Activated naive CD8-positive, alpha-beta T cell treated with anti-CD3 and anti-CD28 coated beads, Interleukin-2, amount 10 ng/mL, durations not matched to agents 7 days and 5 days (primary cell): ENCODE data around the gene SKAP1. TPM values are rescaled to one million over a fixed set of nuclear protein-coding genes. Genes with fewer than 3 reads are reported as not detected.
"Not testable (repeated sequence)": the region's sequence is repeated elsewhere in the genome, so short reads cannot be mapped to it uniquely, and the experiment has no call there.

Experiments used
- ATAC-seq: fragments of 150-1000 bp; cut with Tn5 transposase; one replicate; pipeline ENCODE4 v1.10.0; 2021; ENCODE audit warnings: low read depth, moderate library complexity
- POLR2A ChIA-PET: fragments of 350-600 bp; sonication (Branson Sonifier 250); formaldehyde crosslinking; loops from one replicate; lab custom pipeline; 2021; ENCODE audit warnings: antibody characterized with exemption; lab: Charles Lee
- DNase-seq: peaks from one replicate; pipeline ENCODE4 v3.0.0; 2021
- H3K27ac Mint-ChIP-seq: one replicate; pipeline ENCODE4 v1.8.0; 2022; ENCODE audit warnings: mild to moderate bottlenecking, mixed read lengths
- H3K27me3 Mint-ChIP-seq: one replicate; pipeline ENCODE4 v1.8.0; 2022; ENCODE audit warnings: mild to moderate bottlenecking, moderate library complexity, mixed read lengths
- H3K36me3 Mint-ChIP-seq: one replicate; pipeline ENCODE4 v1.8.0; 2021; ENCODE audit warnings: mild to moderate bottlenecking, mixed read lengths
- H3K4me1 Mint-ChIP-seq: one replicate; pipeline ENCODE4 v1.8.0; 2021; ENCODE audit warnings: mixed read lengths
- H3K4me3 Mint-ChIP-seq: one replicate; pipeline ENCODE4 v1.8.0; 2022; ENCODE audit warnings: mild to moderate bottlenecking, moderate library complexity, mixed read lengths
- H3K9me3 Mint-ChIP-seq: one replicate; pipeline ENCODE4 v1.8.0; 2021; ENCODE audit warnings: mixed read lengths
- total RNA-seq, 2 experiments: library from RNA; stranded (reverse); gene quantifications; one replicate each; pipeline ENCODE4 v1.2.3, GENCODE V29; 2021

Gene SKAP1
- total RNA-seq, 2 experiments from 2014 or later: 96.0 to 98.8 TPM

DNA sequence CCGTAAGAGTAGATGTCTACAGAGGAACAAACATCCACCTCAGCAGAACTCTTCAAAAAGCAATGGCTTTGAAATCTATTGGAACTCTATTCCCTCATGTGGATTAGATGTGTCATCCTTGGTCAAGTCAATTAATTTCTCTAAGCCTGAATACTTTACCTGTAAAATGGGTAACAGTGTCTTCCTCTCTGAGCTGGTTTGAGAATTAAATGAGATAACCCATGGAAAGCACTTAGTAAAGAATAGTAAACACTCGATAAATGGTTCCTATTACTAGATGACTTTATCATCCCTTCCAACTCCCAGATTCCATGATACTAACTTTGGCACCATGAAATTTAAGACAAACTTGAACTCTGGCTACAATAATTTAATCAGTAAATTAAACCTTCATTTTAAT is 89.1 kb downstream of the SKAP1 start:
- Mint-ChIP-seq H3K9me3 (no peaks in the 10 kb centered on the region), H3K4me3 (no peak overlapping the region), H3K27ac (no peak overlapping the region), H3K36me3 (peaks cover 23% of the 10 kb centered on the region), H3K27me3 (no peaks in the 10 kb centered on the region), H3K4me1 (peaks cover 12% of the 10 kb centered on the region)
- POLR2A ChIA-PET: no interaction called here
- ATAC-seq: no peak
- no peak for DNase-seq

DNA sequence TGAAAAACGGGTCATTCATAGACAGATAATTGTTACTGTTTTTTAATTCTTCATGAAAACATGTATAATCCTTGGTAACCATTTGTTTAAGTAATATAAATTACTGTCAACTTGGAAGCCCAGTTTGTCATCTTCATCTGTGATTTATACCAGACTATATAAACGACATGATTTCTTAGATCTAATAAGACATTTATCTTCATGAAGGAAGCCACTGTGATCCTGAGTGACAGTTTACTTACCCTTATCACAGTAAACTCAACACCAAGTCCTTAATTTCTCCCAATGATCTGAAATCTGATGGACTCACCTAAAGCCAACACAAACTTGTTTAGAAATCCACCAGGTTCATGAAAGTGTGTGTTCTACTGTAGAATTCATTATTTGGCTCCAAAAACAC is 91.3 kb downstream of the SKAP1 start:
- H3K27ac Mint-ChIP-seq: no peak overlapping the region
- ATAC-seq (no peak), DNase-seq (no peak)
- no peaks in the 10 kb centered on the region for H3K27me3 Mint-ChIP-seq
- H3K4me1 Mint-ChIP-seq: peaks cover 10% of the 10 kb centered on the region
- H3K9me3 Mint-ChIP-seq: no peaks in the 10 kb centered on the region
- H3K4me3 Mint-ChIP-seq: no peak overlapping the region
- peaks cover 8% of the 10 kb centered on the region for H3K36me3 Mint-ChIP-seq
- POLR2A ChIA-PET: no interaction called here

DNA sequence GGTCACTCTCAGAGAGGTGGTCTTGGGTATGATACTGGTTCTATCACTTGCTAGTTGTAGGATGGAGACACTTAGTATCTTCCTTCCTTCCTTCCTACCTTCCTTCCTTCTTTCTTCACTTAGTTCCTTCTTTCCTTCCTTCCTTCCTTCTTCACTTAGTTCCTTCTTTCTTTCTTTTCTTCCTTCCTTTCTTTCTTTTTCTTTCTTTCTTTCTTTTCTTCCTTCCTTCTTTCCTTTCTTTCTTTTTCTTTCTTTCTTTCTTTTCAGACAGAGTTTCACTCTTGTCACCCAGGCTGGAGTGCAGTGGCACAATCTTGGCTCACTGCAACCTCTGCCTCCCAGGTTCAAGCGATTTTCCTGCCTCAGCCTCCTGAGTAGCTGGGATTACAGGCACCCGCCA is 92.1 kb downstream of the SKAP1 start:
- H3K36me3 Mint-ChIP-seq, ATAC-seq, H3K4me3 Mint-ChIP-seq, H3K27ac Mint-ChIP-seq, POLR2A ChIA-PET, DNase-seq, H3K9me3 Mint-ChIP-seq, H3K27me3 Mint-ChIP-seq: not testable (repeated sequence)
- peaks cover 13% of the 10 kb centered on the region for H3K4me1 Mint-ChIP-seq

DNA sequence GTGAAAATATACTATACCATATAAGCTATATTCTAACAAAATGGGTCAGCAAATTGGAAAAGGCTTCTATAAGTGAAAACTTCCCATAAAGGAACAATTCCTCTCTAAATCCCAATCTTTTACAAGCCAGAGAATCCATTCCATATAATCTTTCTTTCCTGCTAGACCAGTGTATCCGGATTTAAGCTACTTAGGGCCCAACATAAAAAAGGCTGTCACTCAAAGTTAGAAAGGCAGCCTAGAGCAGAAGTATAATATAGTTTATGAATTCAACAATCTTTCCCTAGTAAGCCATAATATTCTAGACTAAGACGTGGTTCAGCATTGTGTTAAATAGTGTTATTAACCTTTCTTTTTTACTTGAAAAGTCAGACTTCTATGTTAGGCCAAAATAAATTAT is 93.0 kb downstream of the SKAP1 start:
- H3K4me1 Mint-ChIP-seq: peaks cover 10% of the 10 kb centered on the region
- peaks cover under 1% of the 10 kb centered on the region for H3K36me3 Mint-ChIP-seq
- POLR2A ChIA-PET: interaction anchor here (0.6 kb wide), 1 partner anchor 174 kb away, joined by 6 read pairs; no protein-coding TSS in a partner anchor
- ATAC-seq (no peak), DNase-seq (no peak)
- no peaks in the 10 kb centered on the region for H3K27me3 Mint-ChIP-seq
- no peaks in the 10 kb centered on the region for H3K9me3 Mint-ChIP-seq
- no peak overlapping the region for H3K27ac Mint-ChIP-seq
- no peak overlapping the region for H3K4me3 Mint-ChIP-seq

DNA sequence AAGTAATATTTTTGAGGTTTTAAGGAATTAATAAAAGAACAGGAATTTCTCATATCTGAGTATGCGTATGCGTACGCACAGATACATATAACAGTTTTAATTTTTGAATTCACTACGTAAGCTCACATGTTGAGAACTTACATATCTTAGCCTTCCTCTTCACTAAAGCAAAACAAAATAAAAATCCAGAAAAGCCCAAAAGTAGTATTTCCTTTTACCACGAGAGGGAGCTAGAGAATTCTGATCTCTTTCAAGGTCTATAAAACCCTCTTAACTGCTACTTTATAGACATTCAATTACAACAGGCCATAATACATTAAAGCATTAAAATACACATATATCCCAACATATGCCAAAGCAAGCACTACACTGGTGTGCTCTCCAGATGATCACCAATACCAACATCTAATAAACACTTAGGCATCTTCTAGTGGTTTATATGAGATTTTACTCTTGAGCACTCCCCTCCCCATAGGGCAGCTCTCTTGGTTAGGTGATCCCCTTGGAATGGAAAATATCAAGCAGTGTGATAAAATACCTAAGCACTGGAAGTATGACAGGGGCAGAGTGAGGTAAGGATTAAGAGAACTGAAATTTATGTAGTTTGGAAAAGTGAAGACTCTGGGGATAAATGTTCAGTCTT is 94.0 kb downstream of the SKAP1 start:
- POLR2A ChIA-PET: interaction anchor here (0.7 kb wide), 1 partner anchor 176 kb away, joined by 3 read pairs; no protein-coding TSS in a partner anchor
- no peak for DNase-seq
- no peak for ATAC-seq

DNA sequence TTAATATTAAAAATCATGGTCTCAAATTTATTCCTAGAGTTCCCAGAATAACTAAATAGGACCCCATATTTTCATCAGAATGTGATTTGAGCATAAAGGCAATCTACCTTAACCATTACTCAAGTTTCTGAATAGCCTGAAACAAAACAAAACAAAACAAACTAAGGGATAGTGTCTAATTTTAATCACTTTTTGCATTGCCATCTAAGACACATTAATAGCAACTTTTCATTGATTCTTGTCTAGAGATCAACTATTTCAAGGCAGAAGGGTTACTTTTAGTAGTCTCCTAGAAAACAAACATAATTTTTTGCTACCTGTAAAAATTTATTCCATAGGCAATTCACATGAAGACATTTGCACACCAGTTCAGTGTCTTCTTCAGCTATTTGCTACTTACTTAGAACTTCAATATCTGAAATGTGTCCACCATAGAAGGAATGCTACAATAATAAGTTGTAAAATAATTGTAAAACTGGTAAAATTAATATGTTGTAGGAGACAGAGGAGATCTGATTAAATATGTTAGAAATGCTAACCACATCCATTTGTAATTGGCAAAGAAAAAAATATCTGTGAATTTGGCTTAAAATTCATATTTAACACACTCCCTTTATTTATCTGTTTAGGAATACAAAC is 94.7 kb downstream of the SKAP1 start:
- POLR2A ChIA-PET: no interaction called here
- DNase-seq (no peak), ATAC-seq (no peak)
- H3K9me3 Mint-ChIP-seq: no peaks in the 10 kb centered on the region
- H3K27ac Mint-ChIP-seq: no peak overlapping the region
- peaks cover 6% of the 10 kb centered on the region for H3K36me3 Mint-ChIP-seq
- no peak overlapping the region for H3K4me3 Mint-ChIP-seq
- H3K27me3 Mint-ChIP-seq: no peaks in the 10 kb centered on the region
- peaks cover 17% of the 10 kb centered on the region for H3K4me1 Mint-ChIP-seq

More for the DNA sequence above, 94.0 kb downstream of the SKAP1 start:
- no peaks in the 10 kb centered on the region for H3K9me3 Mint-ChIP-seq
- no peak overlapping the region for H3K4me3 Mint-ChIP-seq
- peaks cover 10% of the 10 kb centered on the region for H3K4me1 Mint-ChIP-seq
- H3K27ac Mint-ChIP-seq: no peak overlapping the region
- H3K36me3 Mint-ChIP-seq: peaks cover 3% of the 10 kb centered on the region
- H3K27me3 Mint-ChIP-seq: no peaks in the 10 kb centered on the region

DNA sequence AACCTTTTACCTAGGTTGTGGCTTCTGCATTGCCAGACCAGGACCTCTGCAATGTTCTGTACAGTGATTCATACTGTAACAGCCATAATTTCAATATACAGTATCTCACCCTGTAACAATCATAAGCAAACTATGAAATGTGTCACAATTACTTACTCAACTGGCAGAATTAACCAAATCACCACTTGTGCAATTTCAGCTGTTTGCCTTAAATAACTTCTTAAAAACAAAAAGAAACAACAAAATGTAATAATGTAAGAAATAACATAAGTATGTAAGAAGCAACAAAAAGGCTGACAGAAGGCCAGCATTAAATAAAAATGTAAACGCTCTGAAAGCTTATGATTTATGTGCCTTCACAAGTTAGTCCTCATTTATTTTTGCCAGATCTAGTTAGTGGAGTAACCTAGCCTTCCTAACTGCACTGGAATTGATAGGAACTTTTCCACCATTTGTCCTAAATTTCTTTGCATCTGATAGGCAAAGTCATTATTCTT is 96.9 kb downstream of the SKAP1 start:
- no peaks in the 10 kb centered on the region for H3K27me3 Mint-ChIP-seq
- H3K9me3 Mint-ChIP-seq: no peaks in the 10 kb centered on the region
- peaks cover 11% of the 10 kb centered on the region for H3K36me3 Mint-ChIP-seq
- no peak overlapping the region for H3K27ac Mint-ChIP-seq
- ATAC-seq (no peak), DNase-seq (no peak)
- POLR2A ChIA-PET: no interaction called here
- H3K4me3 Mint-ChIP-seq: no peak overlapping the region
- H3K4me1 Mint-ChIP-seq: peaks cover 22% of the 10 kb centered on the region

DNA sequence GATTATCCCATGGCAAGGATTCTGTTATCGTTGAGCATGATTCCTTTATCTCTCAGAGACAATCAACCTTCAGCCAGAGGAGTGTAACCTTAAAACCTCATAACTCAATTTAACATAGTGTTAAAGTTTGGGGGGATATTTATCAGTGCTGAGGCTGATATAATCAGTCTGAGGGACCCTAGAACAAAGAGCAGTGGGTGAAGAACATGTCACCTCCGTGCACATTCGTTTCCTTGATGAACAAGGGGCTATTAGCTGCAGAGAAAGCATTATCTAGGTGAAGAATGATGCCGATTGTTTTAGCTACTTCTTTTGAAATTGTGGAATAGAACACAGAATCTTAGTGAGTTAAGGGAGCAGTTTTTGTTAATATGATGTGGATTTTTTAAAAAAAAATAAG is 99.1 kb downstream of the SKAP1 start:
- ATAC-seq (no peak), DNase-seq (no peak)
- POLR2A ChIA-PET: no interaction called here
- Mint-ChIP-seq H3K9me3 (no peaks in the 10 kb centered on the region), H3K27me3 (no peaks in the 10 kb centered on the region), H3K36me3 (peaks cover 11% of the 10 kb centered on the region), H3K4me3 (no peak overlapping the region), H3K27ac (no peak overlapping the region), H3K4me1 (peaks cover 19% of the 10 kb centered on the region)

DNA sequence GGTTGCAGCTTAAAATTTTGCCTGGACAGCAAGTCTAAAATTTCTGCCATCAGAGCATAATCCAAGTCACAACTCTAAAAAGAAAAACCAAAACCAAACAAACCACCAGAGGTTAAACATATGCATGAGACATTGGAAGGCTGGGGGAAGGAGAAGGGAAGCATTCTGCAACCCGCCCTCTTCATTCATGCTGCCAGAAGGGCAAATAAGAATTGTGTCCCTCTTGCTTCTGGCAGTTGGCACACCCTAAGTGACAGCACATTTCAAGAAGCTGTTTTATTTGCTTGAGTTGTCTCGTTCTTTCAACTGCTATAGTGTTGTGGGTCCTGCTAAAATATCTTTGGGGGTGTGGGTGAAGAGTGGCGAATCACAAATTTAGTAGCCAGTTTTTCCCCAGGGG is 99.6 kb downstream of the SKAP1 start:
- H3K27ac Mint-ChIP-seq: no peak overlapping the region

DNA sequence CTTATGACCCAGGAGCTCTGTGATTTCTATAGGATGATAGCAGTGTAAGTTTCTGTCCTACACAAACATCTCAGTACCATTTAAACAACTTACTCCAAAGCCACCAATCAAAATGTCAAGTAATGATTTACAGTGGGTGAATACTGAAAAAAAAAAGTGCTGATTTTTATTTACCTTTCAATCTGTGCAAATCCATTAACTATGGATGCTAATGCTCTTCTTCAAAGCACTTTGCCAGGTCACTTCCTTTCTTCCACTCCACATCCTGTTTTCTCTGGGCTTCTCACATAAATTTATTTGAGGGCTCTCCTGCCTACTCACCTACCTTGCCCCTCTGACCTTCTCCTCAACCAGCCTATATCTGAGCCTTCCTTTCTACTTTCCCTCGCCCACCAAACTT is 101.6 kb downstream of the SKAP1 start:
- H3K9me3 Mint-ChIP-seq: no peaks in the 10 kb centered on the region
- ATAC-seq: no peak
- H3K27ac Mint-ChIP-seq: no peak overlapping the region
- no peaks in the 10 kb centered on the region for H3K27me3 Mint-ChIP-seq
- POLR2A ChIA-PET: no interaction called here
- H3K36me3 Mint-ChIP-seq: peaks cover 13% of the 10 kb centered on the region
- H3K4me3 Mint-ChIP-seq: no peak overlapping the region
- H3K4me1 Mint-ChIP-seq: peaks cover 19% of the 10 kb centered on the region
- no peak for DNase-seq

More for the DNA sequence above, 99.6 kb downstream of the SKAP1 start:
- Mint-ChIP-seq H3K36me3 (peaks cover 11% of the 10 kb centered on the region), H3K4me1 (peaks cover 19% of the 10 kb centered on the region), H3K9me3 (no peaks in the 10 kb centered on the region), H3K27me3 (no peaks in the 10 kb centered on the region), H3K4me3 (no peak overlapping the region)
- POLR2A ChIA-PET: no interaction called here
- no peak for ATAC-seq
- DNase-seq: no peak

DNA sequence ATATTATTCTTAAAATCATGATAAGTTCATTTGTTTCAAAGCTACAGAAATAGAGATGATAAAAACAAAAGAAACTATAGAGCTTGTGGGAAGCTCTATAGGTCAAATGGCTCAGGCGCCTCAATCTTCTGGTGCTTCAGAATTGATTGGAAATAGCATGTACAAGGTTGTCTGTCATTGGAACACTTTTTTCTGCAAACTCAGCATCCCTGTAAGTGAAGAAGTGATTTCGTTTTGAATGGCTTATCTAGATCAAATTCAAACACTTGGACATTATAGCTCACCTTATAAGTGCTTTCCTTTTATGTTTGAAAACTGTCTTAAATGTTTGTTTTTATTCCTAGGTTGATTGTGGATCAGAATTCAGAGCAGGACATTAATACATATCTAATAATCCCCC is 103.7 kb downstream of the SKAP1 start:
- DNase-seq: no peak
- Mint-ChIP-seq H3K9me3 (no peaks in the 10 kb centered on the region), H3K4me1 (peaks cover 24% of the 10 kb centered on the region), H3K4me3 (no peak overlapping the region), H3K27ac (no peak overlapping the region), H3K36me3 (peaks cover 14% of the 10 kb centered on the region), H3K27me3 (no peaks in the 10 kb centered on the region)
- ATAC-seq: no peak
- POLR2A ChIA-PET: interaction anchor here (0.6 kb wide), 1 partner anchor 9 kb away, joined by 3 read pairs; no protein-coding TSS in a partner anchor

DNA sequence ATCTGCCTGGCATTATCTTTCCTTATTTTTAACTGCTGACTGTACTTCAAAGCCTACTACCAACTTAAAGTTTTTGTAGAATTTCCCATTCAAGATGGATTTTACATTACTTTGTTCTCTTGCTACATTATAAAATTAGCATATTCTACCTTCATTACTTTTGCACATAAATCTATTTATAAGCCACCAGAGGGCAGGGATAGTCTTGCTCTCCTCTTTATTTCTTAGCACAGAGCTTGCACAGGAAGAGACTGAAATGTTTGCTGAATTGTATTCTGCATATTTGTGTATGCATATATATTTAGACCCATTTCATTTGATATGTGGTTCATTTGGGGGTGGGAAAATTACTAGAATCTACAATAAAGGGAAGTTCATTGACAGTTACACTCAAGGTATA is 108.0 kb downstream of the SKAP1 start:
- POLR2A ChIA-PET: no interaction called here
- peaks cover 11% of the 10 kb centered on the region for H3K4me1 Mint-ChIP-seq
- no peaks in the 10 kb centered on the region for H3K27me3 Mint-ChIP-seq
- no peaks in the 10 kb centered on the region for H3K9me3 Mint-ChIP-seq
- H3K36me3 Mint-ChIP-seq: peaks cover 5% of the 10 kb centered on the region
- no peak overlapping the region for H3K4me3 Mint-ChIP-seq
- ATAC-seq (no peak), DNase-seq (no peak)
- H3K27ac Mint-ChIP-seq: no peak overlapping the region

DNA sequence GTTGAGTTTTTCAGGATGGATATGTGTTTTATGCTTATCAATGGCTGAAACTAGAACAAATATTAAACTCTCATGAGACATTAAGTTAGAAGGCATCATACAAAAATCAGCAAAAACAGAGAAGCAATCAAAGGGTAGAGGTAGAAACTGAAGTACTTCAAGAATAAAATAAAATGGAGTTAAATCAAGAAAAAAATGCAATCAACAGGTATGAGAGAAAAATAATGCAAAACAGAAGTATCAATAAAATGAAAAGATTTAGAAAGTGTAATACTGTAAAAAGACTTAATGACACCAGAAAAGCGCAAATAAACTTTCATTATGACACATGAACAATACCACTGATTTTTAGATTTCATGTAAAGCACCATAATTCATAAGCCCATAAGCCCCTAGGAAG is 112.3 kb downstream of the SKAP1 start:
- POLR2A ChIA-PET: no interaction called here
- Mint-ChIP-seq H3K4me3 (no peak overlapping the region), H3K36me3 (peaks cover 8% of the 10 kb centered on the region), H3K4me1 (peaks cover 15% of the 10 kb centered on the region), H3K27me3 (no peaks in the 10 kb centered on the region), H3K27ac (no peak overlapping the region), H3K9me3 (no peaks in the 10 kb centered on the region)
- no peak for ATAC-seq
- no peak for DNase-seq

DNA sequence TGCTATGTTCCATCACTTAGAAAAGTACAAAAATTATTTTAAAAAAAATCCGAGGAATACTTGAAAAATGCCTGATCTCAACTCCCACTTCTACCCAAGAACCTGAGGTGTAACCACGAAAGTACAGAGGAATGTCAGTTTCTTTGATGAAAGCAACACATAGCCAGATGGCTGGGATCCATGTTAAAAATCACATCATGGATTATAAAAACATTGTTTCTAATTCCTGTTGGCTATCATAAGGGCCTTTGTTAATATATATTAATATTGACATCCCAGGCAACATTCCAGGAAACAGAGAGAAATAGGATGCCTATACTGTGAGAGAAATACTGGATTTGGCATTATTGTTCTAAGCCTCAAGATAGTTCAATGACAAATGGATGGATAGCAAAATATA is 115.3 kb downstream of the SKAP1 start:
- DNase-seq: no peak
- no peak overlapping the region for H3K27ac Mint-ChIP-seq
- POLR2A ChIA-PET: no interaction called here
- peaks cover 8% of the 10 kb centered on the region for H3K4me1 Mint-ChIP-seq
- H3K36me3 Mint-ChIP-seq: peaks cover 7% of the 10 kb centered on the region
- H3K27me3 Mint-ChIP-seq: no peaks in the 10 kb centered on the region
- H3K4me3 Mint-ChIP-seq: no peak overlapping the region
- ATAC-seq: no peak
- H3K9me3 Mint-ChIP-seq: no peaks in the 10 kb centered on the region
